Upper lobe of left lung (tissue), 6 donors: Measurements from ENCODE around the gene CIAO2A. TPM values are rescaled to one million over a fixed set of nuclear protein-coding genes. Genes with fewer than 3 reads are reported as not detected.

Experiments
- ATAC-seq, 2 donors: fragments of 200-7000 bp; cut with Tn5 transposase; one replicate each; pipeline ENCODE4 v1.9.1; 2022; ENCODE audit warnings: mild to moderate bottlenecking in 2 of 2, moderate library complexity in 2 of 2; ENCODE audit not compliant: low FRiP score in 2 of 2
- DNase-seq, 2 donors: peaks; one replicate each; pipeline ENCODE4 v3.0.0-alpha.2; 2019 to 2020
- H3K27ac ChIP-seq, 4 donors: fragments of 200-600 bp; sonication (generic); one replicate each; pipeline ENCODE4 v1.5.1; 2016 to 2019
- H3K27me3 ChIP-seq, 4 donors: fragments of 200-600 bp; sonication (generic); one replicate each; pipeline ENCODE4 v1.5.1; 2017 to 2019
- H3K36me3 ChIP-seq, 4 donors: fragments of 200-600 bp; sonication (generic); one replicate each; pipeline ENCODE4 v1.5.1; 2016 to 2019
- H3K4me1 ChIP-seq, 4 donors: fragments of 200-600 bp; sonication (generic); one replicate each; pipeline ENCODE4 v1.5.1; 2018 to 2019
- H3K4me3 ChIP-seq, 4 donors: fragments of 200-600 bp; sonication (generic); one replicate each; pipeline ENCODE4 v1.5.1; 2017 to 2019; ENCODE audit warnings: mild to moderate bottlenecking in 2 of 4, moderate library complexity in 1 of 4
- H3K9me3 ChIP-seq, 4 donors: fragments of 200-600 bp; sonication (generic); one replicate each; pipeline ENCODE4 v1.5.1; 2018 to 2019
- EP300 ChIP-seq, 4 donors: sonication (generic); formaldehyde crosslinking; IDR thresholded peaks; one replicate each; pipeline ENCODE4 v1.5.1; 2017; ENCODE audit warnings: antibody characterized with exemption in 4 of 4, control low read depth in 2 of 4
- POLR2A ChIP-seq, 4 donors: fragments of 450-650 bp; IDR thresholded peaks; one replicate each; pipeline ENCODE4 v1.5.1; 2016 to 2017; ENCODE audit warnings: antibody characterized with exemption in 4 of 4, mild to moderate bottlenecking in 2 of 4
- POLR2AphosphoS5 ChIP-seq, 2 donors: sonication (generic); formaldehyde crosslinking; IDR thresholded peaks; one replicate each; pipeline ENCODE4 v1.5.1; 2017; ENCODE audit warnings: antibody characterized with exemption in 2 of 2
- WGBS, 2 donors: methylation state at CpG; one replicate each; pipeline ENCODE4 v1.1.5; 2017 to 2018; 5-methylcytosine and 5-hydroxymethylcytosine counted together
- total RNA-seq, 6 donors: library from RNA; depleted of rRNA in 4 of 6; stranded (reverse); fragments of >200 nt in 4 of 6; gene quantifications; one replicate each; pipeline versions ENCODE4 v1.1.0 to v1.2.1, GENCODE V29; 2016 to 2021
- TF ChIP-seq, protein P1 (sequence below), 6 experiments: fragments of 450-650 bp in 4 of 6; fragments of 200-600 bp in 2 of 6; sonication (generic) in 2 of 6; IDR thresholded peaks; one replicate each; pipeline ENCODE4 v1.5.1; 2016 to 2019; ENCODE audit warnings: antibody characterized with exemption in 6 of 6
- donor health status: DM: no; HTN: no; CAD: no; lungs with moderate emphysema.
- donor health status: DM: no; HTN: yes; CAD: no; lungs with severe emphysema.

The CIAO2A gene
- total RNA-seq, 6 donors from 2014 or later, result 38.8 to 70.3 (median 49.2) TPM

DNA sequence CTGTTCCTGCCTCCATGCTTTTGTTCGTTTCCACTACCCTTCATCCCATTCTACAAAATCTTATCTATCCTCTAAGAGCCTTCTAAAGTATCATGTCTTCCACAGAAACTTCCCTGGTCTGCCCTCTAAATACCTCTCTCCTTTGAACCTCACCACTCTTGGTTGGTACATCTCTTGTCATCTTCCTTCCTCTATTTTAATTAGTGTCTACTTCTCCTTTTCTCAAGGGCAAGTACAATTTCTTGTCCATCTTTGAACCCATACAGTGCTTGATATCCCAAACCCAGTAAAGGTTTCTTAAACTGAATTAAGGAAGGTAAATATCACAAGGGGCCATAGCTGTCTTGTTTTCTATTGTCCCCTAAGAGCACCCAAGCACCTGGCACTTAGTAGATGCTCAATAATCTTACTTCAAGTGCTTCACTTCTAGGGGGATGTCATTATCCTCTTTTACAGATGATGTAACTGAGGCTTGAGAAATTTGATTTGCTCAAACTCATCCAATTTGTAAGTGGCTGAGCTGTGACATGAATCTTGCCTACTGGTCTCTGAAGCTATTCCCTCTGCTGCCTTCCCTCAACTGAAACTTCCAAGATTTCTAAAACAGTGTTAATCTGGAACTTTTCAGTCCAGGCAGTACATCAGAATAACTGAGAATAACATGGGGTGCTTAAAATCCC, 44.7 kb downstream of the CIAO2A start:
- DNase-seq, result no peak
- no peak for TF ChIP-seq POLR2A (IDR thresholded peaks at IDR 0.05)
- TF ChIP-seq, protein P1, sequence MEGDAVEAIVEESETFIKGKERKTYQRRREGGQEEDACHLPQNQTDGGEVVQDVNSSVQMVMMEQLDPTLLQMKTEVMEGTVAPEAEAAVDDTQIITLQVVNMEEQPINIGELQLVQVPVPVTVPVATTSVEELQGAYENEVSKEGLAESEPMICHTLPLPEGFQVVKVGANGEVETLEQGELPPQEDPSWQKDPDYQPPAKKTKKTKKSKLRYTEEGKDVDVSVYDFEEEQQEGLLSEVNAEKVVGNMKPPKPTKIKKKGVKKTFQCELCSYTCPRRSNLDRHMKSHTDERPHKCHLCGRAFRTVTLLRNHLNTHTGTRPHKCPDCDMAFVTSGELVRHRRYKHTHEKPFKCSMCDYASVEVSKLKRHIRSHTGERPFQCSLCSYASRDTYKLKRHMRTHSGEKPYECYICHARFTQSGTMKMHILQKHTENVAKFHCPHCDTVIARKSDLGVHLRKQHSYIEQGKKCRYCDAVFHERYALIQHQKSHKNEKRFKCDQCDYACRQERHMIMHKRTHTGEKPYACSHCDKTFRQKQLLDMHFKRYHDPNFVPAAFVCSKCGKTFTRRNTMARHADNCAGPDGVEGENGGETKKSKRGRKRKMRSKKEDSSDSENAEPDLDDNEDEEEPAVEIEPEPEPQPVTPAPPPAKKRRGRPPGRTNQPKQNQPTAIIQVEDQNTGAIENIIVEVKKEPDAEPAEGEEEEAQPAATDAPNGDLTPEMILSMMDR (IDR thresholded peaks at IDR 0.05), result no peak
- no peak for TF ChIP-seq POLR2AphosphoS5 (IDR thresholded peaks at IDR 0.05)
- TF ChIP-seq EP300 (IDR thresholded peaks at IDR 0.05), result no peak
- Histone ChIP-seq H3K27ac (peak overlapping the region in 2 of 4 donors; percentile 45 to 48), H3K36me3 (no peaks in the 10 kb centered on the region), H3K4me3 (no peak overlapping the region), H3K27me3 (no peaks in the 10 kb centered on the region), H3K9me3 (no peaks in the 10 kb centered on the region), H3K4me1 (peaks cover 25 to 43% (median 39%) of the 10 kb centered on the region in 4 donors)
- ATAC-seq, result no peak
- 76 to 79% methylated on average over 1 of the region's 1 CpG for WGBS, 2 donors

DNA sequence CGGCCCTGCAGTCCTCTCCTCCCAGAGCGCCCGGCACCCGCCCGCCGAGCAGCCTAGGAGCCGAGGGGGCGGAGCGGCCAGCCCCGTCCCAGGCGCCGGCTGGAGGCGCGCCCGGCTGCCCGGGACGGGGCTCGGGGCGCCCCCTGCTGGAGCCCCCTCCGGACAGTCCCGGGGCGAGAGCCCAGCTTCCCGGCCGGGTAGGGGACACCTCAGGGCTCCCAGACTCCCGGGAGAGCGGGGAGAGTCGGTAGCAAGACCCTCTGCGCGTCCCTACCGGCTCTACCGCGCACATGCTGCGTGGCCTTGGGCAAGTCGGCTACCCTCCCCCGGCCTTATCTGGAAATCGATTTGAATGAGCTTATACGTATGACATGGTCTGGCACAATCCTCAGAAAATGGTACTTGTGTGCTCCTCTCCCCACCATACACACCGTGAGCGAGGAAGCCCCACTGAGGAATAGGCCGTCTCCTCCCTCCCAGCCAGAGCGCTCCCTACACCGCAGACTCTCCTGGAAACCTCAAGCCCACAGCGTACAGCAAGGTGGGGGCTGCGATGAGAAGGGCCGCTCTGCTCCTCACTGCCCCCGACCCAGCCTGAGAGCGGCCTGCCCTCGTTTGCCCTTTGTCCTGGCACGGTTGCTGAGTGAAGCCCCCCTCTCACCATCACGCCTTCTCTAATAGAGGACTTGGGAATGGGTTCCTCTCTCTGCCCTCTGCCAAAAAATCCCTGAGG, 47.1 kb downstream of the CIAO2A start, which contains the start of gene DAPK2:
TSS of gene DAPK2 (minus strand) at position 65 of the 733 bp plus-strand sequence. CDS start 6,224 bp downstream, outside the sequence.
- Histone ChIP-seq H3K9me3 (no peaks in the 10 kb centered on the region), H3K27ac (peak within 1 kb of the TSS; percentile 63 to 89 (median 79)), H3K36me3 (no peaks in the 10 kb centered on the region), H3K27me3 (no peaks in the 10 kb centered on the region), H3K4me1 (peaks cover 29 to 50% (median 42%) of the 10 kb centered on the region in 4 donors), H3K4me3 (peak within 1 kb of the TSS; percentile 30 to 79 (median 77))
- ATAC-seq (peak; percentile 85 to 92), DNase-seq (peak; percentile 81 to 95)
- WGBS, 2 donors, result 14 to 31% methylated on average over 16 to 37 of the region's 50 CpGs
- TF ChIP-seq EP300 (IDR thresholded peaks at IDR 0.05), result no peak
- TF ChIP-seq, protein P1 (IDR thresholded peaks at IDR 0.05), result peak; percentile 81 to 93 (median 90)
- TF ChIP-seq POLR2AphosphoS5 (IDR thresholded peaks at IDR 0.05), result no peak
- peak in 1 of 4 donors; percentile 57 for TF ChIP-seq POLR2A (IDR thresholded peaks at IDR 0.05)

DNA sequence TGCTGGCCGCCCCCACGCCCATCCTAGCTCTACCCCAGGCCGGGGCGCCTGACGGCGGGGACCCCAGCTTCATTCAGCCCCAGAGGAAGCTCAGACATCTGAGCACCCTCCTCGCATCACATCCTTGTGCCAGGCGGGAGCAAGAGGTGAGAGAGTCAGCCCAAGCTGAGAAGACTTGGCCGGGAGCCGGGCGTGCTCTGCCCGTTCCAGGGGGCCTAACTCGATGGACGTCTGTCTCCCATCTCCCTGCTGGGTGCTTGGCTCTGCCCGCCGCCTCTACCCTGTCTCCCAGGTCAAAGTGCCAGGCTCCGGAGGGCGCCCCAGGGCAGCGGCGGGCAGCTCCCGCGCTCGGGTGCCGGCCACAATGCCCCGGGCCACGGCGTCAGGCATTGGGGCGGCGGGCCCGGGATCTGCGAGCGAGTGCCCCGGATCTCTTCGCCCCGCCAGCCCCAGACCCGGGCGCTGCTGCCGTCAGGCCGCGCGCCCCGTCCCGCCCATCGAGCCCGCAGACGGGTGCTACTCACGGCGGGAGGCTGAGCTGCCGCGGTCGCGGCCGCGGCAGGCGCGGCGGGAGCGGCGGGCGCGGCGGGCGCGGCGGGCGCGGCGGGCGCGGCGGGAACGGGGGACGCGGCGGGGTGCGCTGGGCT, 47.7 kb downstream of the CIAO2A start:
- ATAC-seq, result peak in 1 of 2 donors; percentile 31
- Histone ChIP-seq H3K27me3 (no peaks in the 10 kb centered on the region), H3K27ac (peak overlapping the region; percentile 63 to 89 (median 79)), H3K4me3 (peak overlapping the region; percentile 30 to 79 (median 77)), H3K9me3 (no peaks in the 10 kb centered on the region), H3K36me3 (no peaks in the 10 kb centered on the region), H3K4me1 (peaks cover 29 to 45% (median 41%) of the 10 kb centered on the region in 4 donors)
- 37 to 73% methylated on average over 5 to 17 of the region's 76 CpGs for WGBS, 2 donors
- TF ChIP-seq POLR2AphosphoS5 (IDR thresholded peaks at IDR 0.05), result no peak
- no peak for TF ChIP-seq EP300 (IDR thresholded peaks at IDR 0.05)
- TF ChIP-seq POLR2A (IDR thresholded peaks at IDR 0.05), result no peak
- TF ChIP-seq, protein P1 (IDR thresholded peaks at IDR 0.05), result no peak
- peak in 1 of 2 donors; percentile 31 for DNase-seq

DNA sequence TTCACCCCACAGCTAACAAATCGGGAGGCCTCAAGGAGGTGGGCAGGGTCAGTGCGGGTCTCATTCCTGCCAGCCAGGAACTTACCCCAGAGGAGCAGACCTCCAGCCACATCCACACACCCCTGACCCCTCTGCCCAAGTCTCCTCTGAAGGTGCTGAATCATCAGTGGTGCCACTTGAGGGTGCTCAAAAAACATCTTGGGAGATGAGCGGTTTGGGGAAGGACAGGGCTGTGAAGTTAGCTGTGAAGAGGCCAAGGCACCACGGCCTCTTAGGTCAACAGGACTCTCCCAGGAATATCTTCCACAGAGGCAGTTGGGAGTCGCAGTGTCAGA, 48.6 kb downstream of the CIAO2A start:
- TF ChIP-seq POLR2AphosphoS5 (IDR thresholded peaks at IDR 0.05) (no peak), POLR2A (IDR thresholded peaks at IDR 0.05) (no peak), EP300 (IDR thresholded peaks at IDR 0.05) (no peak)
- TF ChIP-seq, protein P1 (IDR thresholded peaks at IDR 0.05), result no peak
- Histone ChIP-seq H3K4me1 (peaks cover 25 to 40% (median 34%) of the 10 kb centered on the region in 4 donors), H3K27ac (peak overlapping the region; percentile 63 to 89 (median 79)), H3K4me3 (peak overlapping the region in 3 of 4 donors; percentile 76 to 79 (median 78)), H3K9me3 (no peaks in the 10 kb centered on the region), H3K36me3 (no peaks in the 10 kb centered on the region), H3K27me3 (no peaks in the 10 kb centered on the region)
- DNase-seq, result peak in 1 of 2 donors; percentile 26
- ATAC-seq, result no peak
- WGBS, 2 donors, result 53 to 83% methylated on average over 1 to 5 of the region's 5 CpGs
